GM23338 (cell line): Measurements from ENCODE around the gene CGNL1.

Experiments used
- CTCF ChIP-seq, 2 experiments: fragments of 200-600 bp in 1 of 2; sonication (generic) in 1 of 2; conservative IDR thresholded peaks; 2 replicates each; pipeline versions ENCODE4 v1.5.1 to v1.6.1; 2016 to 2017; ENCODE audit warnings: antibody characterized with exemption in 2 of 2, low read depth in 2 of 2, mild to moderate bottlenecking in 2 of 2, moderate library complexity in 1 of 2
- EZH2 ChIP-seq: fragments of 200-600 bp; sonication (generic); IDR thresholded peaks from one replicate; pipeline ENCODE4 v1.8.0; 2017; ENCODE audit warnings: antibody characterized with exemption, mild to moderate bottlenecking, low read depth; ENCODE audit not compliant: unreplicated experiment
- REST ChIP-seq: IDR thresholded peaks from one replicate; pipeline ENCODE4 v1.6.1; 2018; ENCODE audit warnings: antibody characterized with exemption; ENCODE audit not compliant: unreplicated experiment
- ZNF114 ChIP-seq: fragments of 250-450 bp; sonication (Bioruptor Pico); IDR thresholded peaks from 2 replicates; pipeline ENCODE4 v1.5.0; 2020; ENCODE audit warnings: mild to moderate bottlenecking, moderate library complexity

GRCh38 chr15:57571725-57572124, 195.4 kb downstream of the CGNL1 start:
- TF ChIP-seq REST (no peak), EZH2 (no peak), CTCF (conservative IDR thresholded peaks at IDR 0.05; ENCODE audit: low read depth in 2 of 2) (no peak), ZNF114 (no peak)
